Medulla oblongata (tissue), 1 donor: ENCODE results near the gene SNX8.
"Not testable (repeated sequence)": the region's sequence is repeated elsewhere in the genome, so short reads cannot be mapped to it uniquely, and the experiment has no call there.

Source experiments
- DNase-seq: peaks from one replicate; pipeline ENCODE4 v3.0.0-alpha.2; 2015; ENCODE audit errors: extremely low spot score

The SNX8 gene

GRCh38 chr7:2330493-2330892 is 16.3 kb upstream of the SNX8 start:
- DNase-seq: no peak

GRCh38 chr7:2326951-2327350 is 12.7 kb upstream of the SNX8 start:
- no peak for DNase-seq

GRCh38 chr7:2325162-2325561 is 10.9 kb upstream of the SNX8 start:
- DNase-seq: peak; percentile 10

- no peak for DNase-seq
Observed at GRCh38 chr7:2321020-2321419, 6.8 kb upstream of the SNX8 start.

GRCh38 chr7:2317556-2318293 is 3.5 kb upstream of the SNX8 start:
- no peak for DNase-seq

DNA sequence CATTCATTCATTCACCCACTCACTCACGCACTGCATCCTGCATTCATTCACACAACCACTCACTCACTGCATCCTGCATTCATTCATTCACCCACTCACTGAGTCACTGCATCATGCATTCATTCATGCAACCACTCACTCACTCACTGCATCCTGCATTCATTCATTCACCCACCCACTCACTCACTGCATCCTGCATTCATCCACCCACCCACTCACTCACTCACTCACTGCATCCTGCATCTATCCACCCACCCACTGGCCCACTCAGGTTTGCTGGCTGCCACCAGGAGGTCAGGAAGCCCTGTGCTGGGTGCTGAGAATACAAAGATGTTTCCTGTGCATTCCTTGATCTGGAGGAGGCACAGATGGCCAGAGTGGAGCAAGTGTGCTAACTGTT is 2.3 kb upstream of the SNX8 start:
- no peak for DNase-seq

DNA sequence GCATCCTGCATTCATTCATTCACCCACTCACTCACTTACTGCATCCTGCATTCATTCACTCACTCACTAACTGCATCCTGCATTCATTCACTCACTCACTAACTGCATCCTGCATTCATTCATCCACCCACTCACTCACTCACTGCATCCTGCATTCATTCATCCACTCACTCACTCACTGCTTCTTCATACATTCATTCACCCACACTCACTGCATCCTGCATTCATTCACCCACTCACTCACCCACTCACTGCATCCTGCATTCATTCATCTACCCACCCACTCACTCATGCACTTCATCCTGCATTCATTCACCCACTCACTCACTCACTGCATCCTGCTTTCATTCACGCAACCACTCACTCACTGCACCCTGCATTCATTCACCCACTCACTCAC is 1.5 kb upstream of the SNX8 start:
- DNase-seq: no peak

GRCh38 chr7:2314956-2315530 is 802 bp upstream of the SNX8 start:
- not testable (repeated sequence) for DNase-seq

GRCh38 chr7:2313450-2314208 is 612 bp downstream of the SNX8 start:
- DNase-seq: peak; percentile 16

GRCh38 chr7:2312267-2312929 is 1.8 kb downstream of the SNX8 start:
- DNase-seq: no peak

DNA sequence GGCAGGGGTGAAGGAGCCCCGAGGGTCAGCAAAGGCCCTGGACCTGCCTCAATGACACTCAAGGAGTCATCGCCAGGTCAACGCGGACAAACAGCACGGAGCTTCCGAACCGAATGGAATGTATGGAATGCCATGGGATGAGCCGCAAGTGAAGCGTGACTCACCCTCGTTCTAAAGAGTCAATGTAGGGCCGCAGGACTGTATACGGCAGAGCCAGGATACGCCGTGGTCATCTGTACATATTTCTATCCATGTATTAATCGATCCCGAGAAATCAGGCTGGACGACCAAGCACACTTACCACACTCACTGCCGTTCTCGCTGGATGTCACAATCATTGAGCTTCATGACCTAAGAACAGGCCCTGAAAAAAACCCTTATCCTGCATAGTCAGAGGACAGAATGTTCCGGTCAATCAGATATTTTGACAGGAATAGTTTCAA is 4.3 kb downstream of the SNX8 start:
- DNase-seq: no peak

GRCh38 chr7:2307690-2308107 is 6.5 kb downstream of the SNX8 start:
- no peak for DNase-seq

DNA sequence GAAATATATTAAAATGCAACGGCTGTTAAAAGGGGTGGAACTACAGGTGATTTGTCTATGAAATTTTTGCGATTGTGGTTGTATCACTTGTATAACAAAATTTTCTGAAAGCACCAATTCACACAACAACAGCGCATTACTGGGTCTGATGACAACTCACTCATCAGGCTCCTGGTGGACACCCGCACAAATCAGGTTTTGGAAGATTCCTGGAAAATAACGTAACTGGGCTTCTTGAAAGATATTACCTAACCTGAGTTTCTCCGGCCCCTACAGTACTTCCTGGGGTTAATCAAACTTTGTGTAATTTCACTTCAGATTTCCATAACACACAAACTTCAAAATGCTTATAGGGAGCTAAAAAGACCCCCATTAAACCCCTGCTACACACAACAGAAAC is 7.6 kb downstream of the SNX8 start:
- DNase-seq: no peak

- DNase-seq: not testable (repeated sequence)
Observed at GRCh38 chr7:2305258-2305657, 9.0 kb downstream of the SNX8 start.

DNA sequence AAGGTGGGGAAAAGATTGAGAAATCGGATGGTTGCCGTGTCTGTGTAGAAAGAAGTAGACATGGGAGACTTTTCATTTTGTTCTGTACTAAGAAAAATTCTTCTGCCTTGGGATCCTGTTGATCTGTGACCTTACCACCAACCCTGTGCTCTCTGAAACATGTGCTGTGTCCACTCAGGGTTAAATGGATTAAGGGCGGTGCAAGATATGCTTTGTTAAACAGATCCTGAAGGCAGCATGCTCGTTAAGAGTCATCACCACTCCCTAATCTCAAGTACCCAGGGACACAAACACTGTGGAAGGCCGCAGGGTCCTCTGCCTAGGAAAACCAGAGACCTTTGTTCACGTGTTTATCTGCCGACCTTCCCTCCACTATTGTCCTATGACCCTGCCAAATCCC is 10.7 kb downstream of the SNX8 start:
- DNase-seq: not testable (repeated sequence)

- DNase-seq: not testable (repeated sequence)
Observed at GRCh38 chr7:2302743-2303397, 11.4 kb downstream of the SNX8 start.

DNA sequence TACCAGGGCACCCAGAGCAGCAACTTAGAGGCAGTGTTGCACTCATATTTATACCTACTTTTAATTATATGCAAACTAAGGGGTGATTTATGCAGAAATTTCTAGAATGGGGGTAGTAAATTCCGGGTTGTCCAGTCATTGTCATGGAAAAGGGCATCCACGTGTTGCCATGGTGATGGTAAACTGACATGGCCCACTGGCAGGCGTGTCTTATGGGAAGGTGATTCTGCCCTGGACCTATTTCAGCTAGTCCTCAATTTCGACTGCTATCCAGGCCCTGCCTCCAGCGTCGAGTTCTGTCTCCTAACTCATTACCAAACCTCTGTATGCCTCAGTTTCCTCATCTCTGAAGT is 12.8 kb downstream of the SNX8 start:
- no peak for DNase-seq

DNA sequence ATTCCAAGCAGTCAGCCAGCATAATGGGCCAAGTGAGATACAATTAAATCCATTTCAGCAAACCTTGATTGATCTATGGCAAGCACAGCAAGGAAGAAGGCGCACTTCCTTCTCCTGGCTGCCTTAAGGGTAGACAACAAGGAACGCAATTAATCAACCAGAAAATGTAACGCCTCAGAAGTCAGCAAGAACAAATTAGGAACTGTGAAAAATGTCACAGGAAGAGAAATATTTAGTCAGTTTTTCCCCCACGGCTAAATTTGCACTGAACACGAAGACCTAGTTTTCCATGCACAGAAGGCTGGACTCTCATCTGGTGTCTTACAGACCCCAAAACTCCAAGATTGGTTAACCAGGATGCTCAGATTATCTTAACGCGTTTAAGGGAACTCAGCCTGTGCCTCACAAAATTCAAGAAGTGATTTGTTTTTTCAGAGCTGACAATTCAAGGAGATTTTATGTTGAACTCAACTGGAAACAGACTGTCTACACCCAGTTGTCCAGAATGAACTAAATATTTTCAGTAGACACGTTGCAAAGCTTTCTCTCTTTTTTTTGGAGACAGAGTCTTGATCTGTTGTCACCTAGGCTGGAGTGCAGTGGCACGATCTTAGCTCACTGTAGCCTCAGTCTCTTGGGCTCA is 14.2 kb downstream of the SNX8 start:
- DNase-seq: no peak

DNA sequence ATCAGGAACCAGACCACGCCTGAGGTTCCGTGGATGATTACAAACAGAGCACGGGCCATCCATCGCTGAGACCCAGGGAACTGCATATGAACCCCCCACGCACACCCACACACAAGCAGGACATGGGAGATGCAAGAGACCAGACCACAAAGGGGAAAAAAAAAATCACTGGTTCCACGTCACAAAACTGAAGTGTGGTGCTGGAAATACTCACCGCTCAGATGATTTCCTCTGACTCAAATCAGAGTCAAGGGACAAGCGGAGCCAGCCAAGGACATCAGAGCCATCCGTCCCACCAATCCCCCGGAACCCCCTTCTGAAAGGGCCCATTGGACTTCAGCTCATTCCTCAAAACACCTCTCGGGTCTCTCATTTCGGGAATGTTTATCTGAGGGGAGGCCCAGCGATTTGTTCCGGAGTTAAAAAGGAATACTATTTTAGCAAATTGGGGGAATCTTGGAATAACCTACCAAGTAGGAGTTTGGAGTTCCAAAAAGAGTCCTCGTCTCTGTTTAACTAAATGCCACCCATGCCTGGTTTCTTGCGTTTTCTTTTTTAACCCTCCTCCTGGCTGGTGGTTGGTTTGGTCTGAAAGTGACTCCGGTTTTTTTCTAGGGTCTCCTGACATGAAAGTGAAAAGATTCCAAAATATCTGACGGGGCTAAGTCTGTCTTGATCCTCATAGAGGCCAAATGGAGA is 15.0 kb downstream of the SNX8 start:
- peak; percentile 18 for DNase-seq

- DNase-seq: no peak
Observed at GRCh38 chr7:2296832-2297231, 17.4 kb downstream of the SNX8 start.
